NCI-H460 (cell line): ENCODE measurements around the gene HEMK1. TPM values are rescaled to one million over a fixed set of nuclear protein-coding genes. Genes with fewer than 3 reads are reported as not detected.

Experiments used
- DNase-seq: peaks from one replicate; pipeline ENCODE4 v3.0.0-alpha.2; 2016; ENCODE audit warnings: low read depth; ENCODE audit errors: extremely low read depth
- total RNA-seq: library from RNA; depleted of rRNA; stranded (reverse); fragments of >200 nt; shearing (Covaris generic); gene quantifications from 2 replicates; pipeline ENCODE4 v1.2.3, GENCODE V29; 2014; rRNA removed

The HEMK1 gene
- total RNA-seq, 1 experiment from 2014 or later: 7.0 TPM

DNA sequence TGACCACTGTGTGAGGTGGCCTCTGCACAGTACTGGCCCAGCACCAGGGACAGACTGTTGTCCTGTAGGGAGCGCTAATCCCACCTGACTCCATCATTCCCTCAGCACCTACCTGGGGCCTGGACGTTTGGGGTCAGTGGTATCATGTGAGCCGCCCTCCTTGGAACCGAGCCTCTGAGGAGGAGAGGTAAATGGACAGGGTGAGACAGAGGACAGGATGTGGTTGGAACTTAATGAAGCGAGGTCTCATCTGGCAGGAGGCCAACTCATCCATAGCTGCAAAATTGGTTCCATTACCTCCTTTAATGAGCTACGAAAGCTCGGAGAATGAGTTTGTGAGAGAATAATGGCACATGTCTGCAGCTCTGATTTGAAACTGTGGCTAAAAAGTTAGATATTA lies 61.6 kb downstream of the HEMK1 start:
- DNase-seq: no peak

DNA sequence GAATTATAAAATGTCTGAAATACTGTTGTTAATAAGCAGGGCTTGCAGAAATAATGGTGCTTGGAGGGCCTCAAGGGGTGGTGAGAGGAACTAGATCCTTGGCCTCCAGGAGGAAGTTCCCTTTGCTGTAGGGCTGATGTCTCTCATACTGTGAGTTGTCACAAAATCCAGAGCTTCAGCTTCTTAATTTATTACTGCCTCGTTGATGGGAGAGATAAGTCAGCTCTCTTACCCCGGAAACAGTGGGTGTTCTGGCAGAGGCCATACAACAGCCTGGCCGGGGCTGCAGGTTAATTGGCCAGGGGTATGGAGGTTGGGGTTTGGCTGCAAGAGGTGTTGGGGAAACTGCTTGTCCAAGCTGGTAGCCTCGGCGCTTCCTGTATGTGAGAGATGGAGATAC lies 63.1 kb downstream of the HEMK1 start:
- DNase-seq: no peak

DNA sequence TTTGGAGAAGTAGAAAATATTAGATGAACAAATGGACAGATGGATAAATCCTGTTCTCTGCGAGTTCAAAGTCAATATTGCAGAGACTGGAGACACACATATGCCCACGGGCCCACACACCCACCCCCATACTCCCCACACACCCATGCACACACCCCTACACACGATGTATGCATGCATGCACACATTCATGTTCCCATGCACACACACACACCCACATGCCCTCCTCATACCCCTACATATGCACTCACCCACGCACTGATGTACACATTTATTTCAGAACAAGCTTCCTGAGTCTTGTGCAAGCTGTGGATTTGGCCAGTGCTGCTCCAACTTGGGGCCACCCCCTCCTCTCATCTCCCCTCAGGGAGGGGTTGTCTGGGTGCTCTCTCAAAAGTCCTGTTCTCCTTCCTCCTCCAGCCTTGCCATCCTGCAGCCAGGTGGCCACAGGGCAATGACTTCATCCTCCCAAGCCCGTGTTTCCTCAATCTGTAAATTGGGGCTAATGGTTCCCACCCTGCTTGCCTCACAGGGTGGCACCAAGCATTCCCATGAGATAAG lies 64.0 kb downstream of the HEMK1 start:
- DNase-seq: no peak

DNA sequence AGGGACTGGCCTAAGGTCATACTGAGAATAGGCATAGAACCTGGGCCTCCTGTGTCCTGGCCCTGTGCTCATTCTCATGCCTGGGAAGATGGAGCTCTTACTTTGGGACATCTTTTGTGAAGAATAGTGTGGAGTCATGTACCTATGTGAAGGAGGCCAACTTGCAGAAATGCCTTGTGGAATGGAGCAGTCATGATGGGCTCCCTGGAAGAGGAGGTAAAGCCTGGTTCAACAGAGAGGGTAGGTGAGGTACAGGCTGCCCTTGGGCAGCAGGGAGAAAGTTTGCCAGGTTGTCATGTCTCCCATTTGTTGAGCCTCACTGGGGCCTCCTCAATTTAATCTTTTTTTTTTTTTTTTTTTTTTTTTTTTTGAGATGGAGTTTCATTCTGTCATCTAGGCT lies 65.7 kb downstream of the HEMK1 start:
- DNase-seq: no peak

DNA sequence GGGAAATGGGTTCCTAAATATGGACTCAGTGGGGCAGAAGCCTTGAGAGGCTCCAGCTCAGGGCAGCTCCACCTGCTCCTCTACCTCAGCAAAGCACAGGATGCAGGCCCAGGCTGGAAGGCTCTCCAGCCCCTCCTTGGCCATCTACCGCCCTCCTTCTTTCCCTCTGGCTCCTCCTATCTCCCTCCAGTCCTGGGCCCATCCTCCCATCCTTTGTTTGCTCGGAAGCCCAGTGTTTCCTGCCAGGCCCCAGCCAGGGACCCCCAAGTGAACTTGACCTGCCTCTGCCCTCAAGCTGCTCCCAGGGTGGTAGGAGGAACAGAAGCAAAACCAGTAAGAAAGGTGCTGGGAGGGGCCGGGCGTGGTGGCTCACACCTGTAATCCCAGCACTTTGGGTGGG lies 67.7 kb downstream of the HEMK1 start:
- DNase-seq: no peak

DNA sequence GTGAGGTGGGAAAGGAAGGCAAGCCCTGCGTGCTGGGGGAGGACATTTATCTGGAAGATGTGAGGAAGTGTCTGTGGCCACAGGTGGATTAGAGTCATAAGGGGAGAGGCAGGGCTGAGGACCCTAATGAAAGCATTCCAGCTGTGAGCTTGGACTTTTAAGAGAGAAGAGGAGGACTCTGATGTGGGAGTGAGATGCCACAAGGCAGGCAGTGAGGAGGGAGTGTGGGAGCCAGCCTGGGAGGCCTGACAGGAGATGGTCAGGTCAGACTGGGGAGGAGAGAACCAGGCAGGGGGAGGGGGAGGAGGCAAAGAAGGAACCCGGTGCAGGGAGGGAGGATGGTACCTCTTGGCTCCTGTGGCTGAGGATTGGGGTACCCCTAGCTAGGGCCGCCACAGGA lies 68.6 kb downstream of the HEMK1 start:
- no peak for DNase-seq

DNA sequence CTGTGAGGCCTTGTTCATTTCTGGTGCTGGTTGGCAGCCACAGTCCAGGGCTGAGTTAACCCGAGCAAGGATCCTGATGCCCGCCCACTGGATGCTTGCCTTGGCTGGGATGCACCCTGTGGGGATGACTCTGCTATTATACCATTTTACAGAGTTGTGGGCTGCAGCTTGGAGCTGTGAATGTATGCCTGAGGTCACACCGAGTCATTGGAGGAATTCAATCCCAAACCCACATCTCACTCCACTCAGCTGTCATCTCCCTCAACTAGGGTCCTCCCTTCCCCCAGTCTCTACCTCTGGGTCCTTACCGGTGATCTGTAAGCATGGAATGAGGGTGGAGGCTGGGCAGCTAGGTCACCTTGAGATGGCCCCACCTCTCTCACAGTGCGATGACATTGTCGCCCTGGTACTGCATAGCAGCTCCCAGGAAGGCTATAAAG lies 69.8 kb downstream of the HEMK1 start:
- DNase-seq: no peak

DNA sequence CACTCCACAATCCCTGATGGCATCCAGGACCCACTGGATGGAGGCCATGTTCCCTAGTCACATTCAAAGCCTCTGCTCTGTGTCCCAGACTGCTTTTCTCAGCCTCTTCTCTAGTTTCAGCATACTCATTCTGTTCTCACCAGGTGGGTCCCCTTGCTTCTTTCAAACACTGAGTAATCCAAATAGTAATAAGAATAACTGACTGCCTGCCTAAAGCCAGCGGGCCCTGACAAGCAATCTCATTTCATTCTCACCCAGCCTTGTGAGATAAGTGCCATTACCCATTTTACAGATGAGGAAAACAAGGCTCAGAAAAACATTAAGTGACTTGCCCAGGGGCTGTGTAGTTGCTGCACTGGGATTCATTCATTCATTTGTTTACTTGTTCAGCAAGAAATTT lies 73.1 kb downstream of the HEMK1 start:
- DNase-seq: no peak

DNA sequence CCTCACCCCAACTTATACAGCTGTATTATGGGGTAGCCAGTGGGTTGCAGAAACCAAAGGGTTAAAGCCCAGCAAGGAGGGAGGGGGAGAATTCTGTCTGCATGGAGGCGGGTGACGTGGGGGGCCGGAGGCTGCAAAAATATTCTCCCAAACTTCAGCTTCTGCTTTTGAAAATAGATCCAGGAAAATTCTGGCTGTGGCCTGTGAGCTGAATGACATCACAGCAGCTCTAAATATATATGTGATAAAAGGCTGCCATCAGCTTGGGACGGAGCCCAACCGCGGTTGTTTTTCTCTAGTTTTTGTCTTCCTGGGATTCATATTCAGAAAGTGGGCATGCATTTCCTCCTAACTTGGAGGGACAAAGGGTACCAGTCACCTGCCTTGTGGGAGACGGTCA lies 75.2 kb downstream of the HEMK1 start:
- DNase-seq: no peak

DNA sequence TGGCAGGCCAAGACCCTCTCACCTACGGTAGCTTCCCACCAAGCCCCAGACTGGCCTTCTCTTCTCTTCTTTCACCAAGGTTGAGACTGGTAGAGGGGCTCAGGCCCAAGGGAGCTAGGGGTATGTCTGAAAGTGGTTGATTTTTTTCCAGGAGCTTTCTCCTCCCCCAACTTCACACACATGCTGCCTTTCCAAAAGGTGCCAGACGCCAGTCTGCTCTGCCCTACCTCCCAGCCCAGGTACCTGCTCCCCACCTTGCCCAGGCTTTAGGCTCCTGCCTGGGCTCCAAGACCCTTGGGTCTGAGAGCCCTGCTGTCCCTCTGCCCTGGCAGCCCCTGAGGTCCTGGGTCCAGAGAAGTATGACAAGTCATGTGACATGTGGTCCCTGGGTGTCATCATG lies 76.1 kb downstream of the HEMK1 start:
- DNase-seq: no peak

Other genes starting within 250 kb of the HEMK1 start
- 19.9 and 28.5 TPM in 2 replicates for gene HYAL2, start 246.8 kb upstream of the HEMK1 start, total RNA-seq
- gene TUSC2, start 241.3 kb upstream of the HEMK1 start, total RNA-seq: 15.4 and 17.6 TPM in 2 replicates
- 8.9 and 9.4 TPM in 2 replicates for gene RASSF1, start 228.7 kb upstream of the HEMK1 start, total RNA-seq
- 0.30 and 1.1 TPM in 2 replicates for gene ZMYND10, start 223.8 kb upstream of the HEMK1 start, total RNA-seq
- 16.8 and 17.3 TPM in 2 replicates for gene NPRL2, start 218.7 kb upstream of the HEMK1 start, total RNA-seq
- gene CYB561D2, start 218.7 kb upstream of the HEMK1 start, total RNA-seq: 8.3 and 8.9 TPM in 2 replicates
- 27.7 and 31.7 TPM in 2 replicates for gene TMEM115, start 210.0 kb upstream of the HEMK1 start, total RNA-seq
- gene CACNA2D2, start 65.9 kb upstream of the HEMK1 start, total RNA-seq: 0.02 and 0.06 TPM in 2 replicates
- 3.2 and 3.5 TPM in 2 replicates for gene C3orf18, start 1.8 kb upstream of the HEMK1 start, total RNA-seq
- gene CISH, start 42.3 kb downstream of the HEMK1 start, total RNA-seq: 0.20 and 0.40 TPM in 2 replicates
- gene MAPKAPK3, start 47.6 kb downstream of the HEMK1 start, total RNA-seq: 31.6 and 39.4 TPM in 2 replicates
- 1.9 and 2.2 TPM in 2 replicates for gene DOCK3, start 105.4 kb downstream of the HEMK1 start, total RNA-seq